Activated T-cell treated with anti-CD3 and anti-CD28 coated beads for 24 hours (primary cell): ENCODE measurements around the gene ATP1A2.

Experiments
- DNase-seq: peaks from one replicate; pipeline ENCODE4 v3.0.0-alpha.2; 2020; ENCODE audit warnings: low read depth

ATP1A2 gene

GRCh38 chr1:160171980-160172379 is 56.4 kb downstream of the ATP1A2 start:
- no peak for DNase-seq

DNA sequence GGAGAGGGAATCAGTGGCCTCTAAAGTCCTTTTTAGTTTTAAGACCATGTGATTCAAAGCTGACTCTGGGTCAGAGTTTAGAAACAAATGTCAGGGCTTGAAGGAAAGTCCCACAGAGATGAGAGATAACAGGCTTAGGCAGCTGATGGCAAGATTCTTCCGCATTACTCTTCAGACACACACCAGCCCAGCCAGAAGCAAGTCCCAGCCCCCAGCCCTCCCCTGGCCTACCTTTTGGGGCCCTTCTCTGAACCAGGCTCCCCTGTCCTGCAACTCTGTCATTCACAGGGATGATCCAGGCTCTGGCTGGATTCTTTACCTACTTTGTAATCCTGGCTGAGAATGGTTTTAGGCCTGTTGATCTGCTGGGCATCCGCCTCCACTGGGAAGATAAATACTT is 61.7 kb downstream of the ATP1A2 start:
- DNase-seq: no peak

GRCh38 chr1:160177667-160178066 is 62.1 kb downstream of the ATP1A2 start:
- no peak for DNase-seq

DNA sequence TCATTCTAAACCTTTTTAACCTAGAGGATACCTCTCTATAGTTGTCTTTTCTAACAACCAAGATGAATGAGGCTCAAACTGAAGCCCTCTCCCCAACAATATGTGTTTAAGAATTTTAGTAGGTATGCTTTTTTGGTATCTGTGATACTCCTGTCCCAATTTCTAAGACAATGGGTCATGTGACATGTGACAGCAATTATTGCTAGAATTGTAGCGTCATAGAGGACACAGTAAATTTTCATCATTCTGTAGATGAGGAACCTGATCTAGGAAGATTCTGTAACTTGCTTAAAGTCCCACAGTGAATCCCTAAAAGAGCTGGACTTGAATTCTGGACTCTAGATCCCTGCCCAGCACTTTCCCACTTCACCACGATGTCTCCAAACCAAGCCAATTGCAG is 63.2 kb downstream of the ATP1A2 start:
- DNase-seq: no peak

DNA sequence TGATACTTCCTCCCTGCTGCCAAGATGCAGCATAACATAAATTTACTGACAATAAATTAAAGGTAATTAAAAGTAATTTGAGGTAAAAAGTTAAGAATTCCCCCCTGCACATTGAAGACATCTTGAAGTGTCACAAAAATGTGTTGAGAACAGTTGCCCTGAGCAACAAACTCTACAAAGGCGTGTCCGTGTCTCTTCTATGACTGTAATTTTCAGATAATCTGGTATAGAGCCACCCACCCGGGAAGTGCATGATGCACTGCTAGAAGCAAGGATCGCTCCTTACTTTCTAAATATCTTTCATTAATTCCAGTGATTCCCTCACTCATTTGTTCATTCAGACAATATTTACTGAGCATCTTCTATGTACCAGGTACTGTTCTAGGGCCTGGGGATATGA is 63.8 kb downstream of the ATP1A2 start:
- no peak for DNase-seq

DNA sequence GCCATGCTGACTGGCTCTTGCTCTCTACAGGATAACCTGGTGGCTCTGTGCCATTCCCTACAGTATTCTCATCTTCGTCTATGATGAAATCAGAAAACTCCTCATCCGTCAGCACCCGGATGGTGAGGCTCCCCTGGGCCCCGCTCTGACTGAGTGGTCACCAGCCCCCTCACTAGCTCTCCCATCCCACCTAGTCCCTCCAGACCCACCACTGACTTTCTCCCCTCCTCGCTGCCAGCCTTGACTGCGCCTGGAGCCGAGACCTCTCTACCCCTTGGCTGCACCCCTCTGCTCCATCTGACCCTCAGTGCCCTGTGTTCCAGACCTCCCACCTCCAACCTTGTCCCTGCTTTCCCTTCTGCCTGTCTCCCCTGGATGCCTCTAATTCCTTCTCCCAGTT is 70.7 kb downstream of the ATP1A2 start:
- no peak for DNase-seq

DNA sequence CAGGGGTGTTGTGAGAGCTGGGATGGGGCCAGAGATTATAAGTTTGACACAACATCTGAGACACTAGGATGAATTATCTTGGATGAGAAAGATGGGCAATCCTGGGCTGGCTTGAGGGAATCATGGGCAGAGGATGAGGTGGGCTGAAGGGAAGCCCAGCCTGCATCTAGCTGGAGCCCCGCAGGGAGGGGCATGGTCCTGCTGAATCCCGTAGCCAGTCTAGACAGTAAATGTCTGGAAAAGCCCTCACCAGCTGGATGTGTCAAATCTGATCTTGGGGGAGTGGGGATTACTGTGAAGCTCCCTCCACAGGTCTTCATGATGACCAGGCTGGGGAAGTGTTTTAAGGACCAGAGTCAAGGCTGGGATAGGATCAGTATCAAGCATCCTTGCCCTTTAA is 71.2 kb downstream of the ATP1A2 start:
- DNase-seq: no peak

GRCh38 chr1:160187407-160187806 is 71.8 kb downstream of the ATP1A2 start:
- DNase-seq: no peak

GRCh38 chr1:160188341-160188740 is 72.8 kb downstream of the ATP1A2 start:
- DNase-seq: no peak

DNA sequence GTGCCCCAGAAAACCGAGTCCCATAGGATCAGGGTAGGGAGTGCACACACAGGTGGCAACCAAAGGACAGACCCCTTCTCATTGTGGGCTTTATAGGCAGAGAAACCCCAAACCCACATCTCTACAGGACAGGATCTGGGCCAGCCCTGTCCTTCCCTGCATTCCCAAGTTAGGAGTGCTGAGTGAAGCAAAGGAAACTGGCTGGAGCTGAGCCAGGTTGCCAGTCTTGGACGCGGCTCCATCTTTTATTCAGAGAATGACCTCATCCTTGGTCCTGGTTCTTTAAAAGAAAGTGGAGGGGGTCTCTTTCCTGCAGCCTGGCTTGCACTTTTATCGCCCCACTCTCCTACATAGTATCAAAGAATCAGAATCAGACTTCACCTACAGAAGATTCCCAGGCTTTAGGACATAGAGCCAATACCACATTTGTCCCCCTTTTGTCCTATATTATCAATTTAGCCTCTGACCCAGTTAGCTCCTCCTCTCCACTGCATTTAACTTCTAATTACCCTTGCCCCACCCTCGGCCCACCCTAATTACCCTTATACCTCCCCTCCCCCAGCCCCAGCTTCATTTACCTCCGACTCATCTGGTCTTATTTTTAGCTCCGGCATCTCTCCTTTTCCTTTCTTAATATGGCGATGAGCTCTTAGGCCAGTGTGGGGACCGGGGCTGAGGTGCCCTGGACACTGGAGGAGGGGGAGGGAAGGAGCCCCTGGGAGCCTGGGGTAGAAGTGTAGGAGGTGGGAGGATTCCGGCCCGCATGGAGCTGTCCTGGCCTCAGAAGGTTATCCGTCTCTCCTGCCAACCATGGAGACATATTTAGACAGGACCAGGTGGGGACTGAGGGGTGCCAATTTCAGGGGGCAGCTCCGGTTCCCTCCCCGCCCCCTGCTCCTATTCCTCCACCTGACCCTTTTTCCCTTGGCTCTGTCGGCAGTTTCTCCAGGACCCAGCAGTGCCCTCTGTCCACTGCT is 74.4 kb downstream of the ATP1A2 start, which contains the start of gene CASQ1:
CASQ1 (plus strand) TSS at position 927 of the 977 bp plus-strand sequence. CDS start 177 bp downstream, outside the sequence.
- no peak for DNase-seq

GRCh38 chr1:160191756-160192155 is 76.2 kb downstream of the ATP1A2 start:
- DNase-seq: no peak

GRCh38 chr1:160192234-160192633 is 76.7 kb downstream of the ATP1A2 start:
- no peak for DNase-seq
